AG04450 (cell line): ENCODE results near the gene MYO5B. TPM values are rescaled to one million over a fixed set of nuclear protein-coding genes. Genes with fewer than 3 reads are reported as not detected.

Experiments used
- CTCF ChIA-PET: fragments of 300-600, 350-600 bp; formaldehyde crosslinking; extraction: SDS; loops from one replicate; lab custom pipeline; 2022; ENCODE audit warnings: antibody characterized with exemption, inconsistent platforms; lab: Charles Lee
- POLR2A ChIA-PET: fragments of 350-600 bp; formaldehyde crosslinking; extraction: SDS; loops from one replicate; lab custom pipeline; 2021; ENCODE audit warnings: antibody characterized with exemption, inconsistent platforms; lab: Yijun Ruan, JAX
- DNase-seq: peaks from one replicate; pipeline ENCODE4 v3.0.0-alpha.2; 2011; ENCODE audit warnings: low read depth, low spot score
- H3K27ac ChIP-seq: one replicate; pipeline ENCODE4 v1.5.1; 2012; ENCODE audit warnings: low read depth, low read length, control low read depth
- H3K27me3 ChIP-seq: one replicate; pipeline ENCODE4 v1.6.0; 2012; ENCODE audit warnings: low read length; ENCODE audit not compliant: control insufficient read depth, insufficient read depth
- H3K4me3 ChIP-seq: 2 replicates; pipeline ENCODE4 v1.5.1; 2011; ENCODE audit warnings: mild to moderate bottlenecking, low read depth, low read length, control low read depth
- H3K9me3 ChIP-seq: 2 replicates; pipeline ENCODE4 v1.5.1; 2012; ENCODE audit warnings: low read length; ENCODE audit not compliant: control insufficient read depth, insufficient read depth
- polyA plus RNA-seq: library from polyadenylated mRNA; depleted of rRNA; stranded (reverse); fragments of >200 nt; gene quantifications from 2 replicates; pipeline ENCODE4 v1.2.3, GENCODE V29; 2011
- TF ChIP-seq, protein P1 (sequence below): IDR thresholded peaks from 2 replicates; pipeline ENCODE4 v1.5.1; 2011; ENCODE audit warnings: low read depth, low read length, control low read depth, inconsistent platforms

MYO5B gene
- polyA plus RNA-seq, 1 experiment, result 0.32 TPM

GRCh38 chr18:50155406-50155805, 39.5 kb downstream of the MYO5B start:
- POLR2A ChIA-PET, result no interaction called here
- Histone ChIP-seq H3K27me3 (no peaks in the 10 kb centered on the region), H3K9me3 (no peaks in the 10 kb centered on the region), H3K4me3 (no peak overlapping the region), H3K27ac (no peak overlapping the region)
- TF ChIP-seq, protein P1, sequence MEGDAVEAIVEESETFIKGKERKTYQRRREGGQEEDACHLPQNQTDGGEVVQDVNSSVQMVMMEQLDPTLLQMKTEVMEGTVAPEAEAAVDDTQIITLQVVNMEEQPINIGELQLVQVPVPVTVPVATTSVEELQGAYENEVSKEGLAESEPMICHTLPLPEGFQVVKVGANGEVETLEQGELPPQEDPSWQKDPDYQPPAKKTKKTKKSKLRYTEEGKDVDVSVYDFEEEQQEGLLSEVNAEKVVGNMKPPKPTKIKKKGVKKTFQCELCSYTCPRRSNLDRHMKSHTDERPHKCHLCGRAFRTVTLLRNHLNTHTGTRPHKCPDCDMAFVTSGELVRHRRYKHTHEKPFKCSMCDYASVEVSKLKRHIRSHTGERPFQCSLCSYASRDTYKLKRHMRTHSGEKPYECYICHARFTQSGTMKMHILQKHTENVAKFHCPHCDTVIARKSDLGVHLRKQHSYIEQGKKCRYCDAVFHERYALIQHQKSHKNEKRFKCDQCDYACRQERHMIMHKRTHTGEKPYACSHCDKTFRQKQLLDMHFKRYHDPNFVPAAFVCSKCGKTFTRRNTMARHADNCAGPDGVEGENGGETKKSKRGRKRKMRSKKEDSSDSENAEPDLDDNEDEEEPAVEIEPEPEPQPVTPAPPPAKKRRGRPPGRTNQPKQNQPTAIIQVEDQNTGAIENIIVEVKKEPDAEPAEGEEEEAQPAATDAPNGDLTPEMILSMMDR, result no peak
- no peak for DNase-seq
- CTCF ChIA-PET, result no interaction called here

- DNase-seq, result no peak
- Histone ChIP-seq H3K9me3 (no peaks in the 10 kb centered on the region), H3K4me3 (no peak overlapping the region), H3K27ac (no peak overlapping the region), H3K27me3 (no peaks in the 10 kb centered on the region)
- ChIA-PET POLR2A (no interaction called here), CTCF (no interaction called here)
- TF ChIP-seq, protein P1, result no peak
Measured at GRCh38 chr18:50154420-50154819, 40.5 kb downstream of the MYO5B start.

DNA sequence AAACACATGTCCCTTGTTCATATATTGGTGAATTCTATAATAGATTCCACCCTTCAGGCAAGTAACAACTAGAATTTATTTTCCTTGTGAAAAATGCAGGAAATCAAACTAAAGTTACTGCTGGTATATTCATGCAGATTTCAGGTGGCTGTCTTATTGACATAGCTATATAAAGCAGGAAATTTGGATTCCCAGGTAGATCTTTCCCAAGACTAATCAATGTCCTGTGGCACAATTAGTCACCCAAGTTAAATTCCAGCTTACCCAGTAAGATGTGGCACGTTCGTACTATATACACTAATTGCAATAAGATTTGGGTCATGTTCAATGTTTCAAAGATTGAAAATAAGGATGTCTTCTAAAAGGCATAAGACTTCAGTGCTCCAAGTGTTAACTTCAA, 42.0 kb downstream of the MYO5B start:
- H3K27ac ChIP-seq, result no peak overlapping the region
- H3K9me3 ChIP-seq, result no peaks in the 10 kb centered on the region
- TF ChIP-seq, protein P1, result no peak
- H3K27me3 ChIP-seq, result no peaks in the 10 kb centered on the region
- H3K4me3 ChIP-seq, result no peak overlapping the region
- ChIA-PET CTCF (no interaction called here), POLR2A (no interaction called here)
- no peak for DNase-seq

DNA sequence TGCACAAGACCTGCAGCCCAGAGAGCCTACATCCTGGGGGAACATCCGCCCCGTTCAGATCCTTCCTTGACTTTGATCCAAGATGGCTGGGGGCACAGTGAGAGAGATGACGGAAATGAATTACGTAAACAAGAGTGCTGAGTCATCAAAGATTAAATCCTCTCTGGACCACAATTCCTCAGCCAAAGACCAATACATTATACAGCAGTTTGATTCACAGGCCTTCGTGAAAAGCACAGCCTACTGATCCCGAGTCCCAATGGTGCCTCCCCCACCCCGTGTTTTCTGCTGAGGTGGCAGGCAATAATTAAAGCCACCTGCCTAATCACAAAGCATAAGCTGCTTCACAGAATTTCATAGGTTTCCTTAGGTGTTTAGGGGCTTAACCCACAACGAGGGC, 43.0 kb downstream of the MYO5B start:
- H3K9me3 ChIP-seq, result no peaks in the 10 kb centered on the region
- DNase-seq, result no peak
- H3K27me3 ChIP-seq, result no peaks in the 10 kb centered on the region
- TF ChIP-seq, protein P1, result no peak
- ChIA-PET CTCF (interaction anchor here (0.6 kb wide), 1 partner anchor 533 kb away, joined by 3 read pairs; no protein-coding TSS in a partner anchor), POLR2A (no interaction called here)
- H3K27ac ChIP-seq, result no peak overlapping the region
- H3K4me3 ChIP-seq, result no peak overlapping the region

DNA sequence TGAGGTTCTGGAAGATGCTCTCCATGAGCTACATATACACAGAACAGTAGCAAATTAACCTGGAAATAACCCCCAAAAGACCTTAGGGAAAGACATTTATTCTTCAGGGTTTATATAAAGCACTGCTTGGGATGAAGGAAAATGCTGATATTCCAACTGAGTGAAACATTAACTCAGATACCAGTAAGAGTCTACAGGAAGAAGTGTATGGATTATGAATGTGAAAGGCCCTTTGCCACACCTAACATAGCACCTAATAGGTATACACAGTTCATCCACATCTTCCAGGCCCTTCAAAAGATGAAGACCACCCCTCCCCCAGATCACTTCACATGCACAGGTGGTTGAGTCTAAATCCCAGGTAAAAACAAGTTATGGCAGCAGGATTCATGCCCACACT, 50.4 kb downstream of the MYO5B start:
- CTCF ChIA-PET, result no interaction called here
- no peak overlapping the region for H3K27ac ChIP-seq
- H3K4me3 ChIP-seq, result no peak overlapping the region
- POLR2A ChIA-PET, result no interaction called here
- no peak for DNase-seq
- no peaks in the 10 kb centered on the region for H3K27me3 ChIP-seq
- TF ChIP-seq, protein P1, result no peak
- H3K9me3 ChIP-seq, result no peaks in the 10 kb centered on the region
